NCI-H524 (cell line): ENCODE measurements around the gene STARD3NL.
"Not testable (repeated sequence)": the region's sequence is repeated elsewhere in the genome, so short reads cannot be mapped to it uniquely, and the experiment has no call there.

Experiments used
- DNase-seq, 2 experiments: peaks; one replicate each; lab custom pipeline; 2025; lab: John Stamatoyannopoulos, UW

The STARD3NL gene

GRCh38 chr7:38223306-38223705, 45.3 kb downstream of the STARD3NL start:
- no peak for DNase-seq

DNA sequence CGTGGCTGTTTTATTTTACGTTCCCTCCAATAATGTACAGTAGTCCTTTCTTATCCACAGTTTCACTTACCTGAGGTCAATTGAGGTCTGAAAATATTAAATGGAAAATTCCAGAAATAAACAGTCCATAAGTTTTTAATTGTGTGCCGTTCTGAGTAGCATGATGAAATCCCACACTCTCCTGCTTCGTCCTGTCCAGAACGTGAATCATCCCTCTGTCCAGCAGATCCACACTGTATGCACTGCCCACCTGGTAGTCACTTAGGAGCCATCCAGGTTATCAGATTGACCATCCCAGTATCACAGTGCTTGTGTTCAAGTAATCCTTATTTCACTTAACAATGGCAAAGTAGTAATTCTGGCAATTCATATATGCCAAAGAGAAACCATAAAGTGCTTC, 46.3 kb downstream of the STARD3NL start:
- no peak for DNase-seq

DNA sequence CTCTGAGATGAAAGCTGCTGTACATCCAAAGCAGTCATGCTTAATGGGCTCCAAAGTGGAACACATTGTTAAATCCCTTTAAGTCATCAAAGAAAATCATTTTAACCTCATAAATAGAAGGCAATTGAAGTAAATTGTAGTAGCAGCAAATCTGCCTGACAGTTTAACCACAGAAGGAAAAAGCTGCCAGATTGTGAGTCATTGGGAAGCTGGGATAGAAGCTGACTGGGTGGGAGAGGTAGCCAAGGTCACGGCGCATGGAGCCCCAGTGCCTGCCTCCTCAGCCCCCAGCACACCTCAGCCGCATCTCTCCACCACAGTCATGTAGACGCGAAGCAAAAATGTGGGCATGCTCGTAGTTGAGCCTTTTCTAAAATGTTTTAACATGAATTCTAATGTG, 51.3 kb downstream of the STARD3NL start:
- no peak for DNase-seq

DNA sequence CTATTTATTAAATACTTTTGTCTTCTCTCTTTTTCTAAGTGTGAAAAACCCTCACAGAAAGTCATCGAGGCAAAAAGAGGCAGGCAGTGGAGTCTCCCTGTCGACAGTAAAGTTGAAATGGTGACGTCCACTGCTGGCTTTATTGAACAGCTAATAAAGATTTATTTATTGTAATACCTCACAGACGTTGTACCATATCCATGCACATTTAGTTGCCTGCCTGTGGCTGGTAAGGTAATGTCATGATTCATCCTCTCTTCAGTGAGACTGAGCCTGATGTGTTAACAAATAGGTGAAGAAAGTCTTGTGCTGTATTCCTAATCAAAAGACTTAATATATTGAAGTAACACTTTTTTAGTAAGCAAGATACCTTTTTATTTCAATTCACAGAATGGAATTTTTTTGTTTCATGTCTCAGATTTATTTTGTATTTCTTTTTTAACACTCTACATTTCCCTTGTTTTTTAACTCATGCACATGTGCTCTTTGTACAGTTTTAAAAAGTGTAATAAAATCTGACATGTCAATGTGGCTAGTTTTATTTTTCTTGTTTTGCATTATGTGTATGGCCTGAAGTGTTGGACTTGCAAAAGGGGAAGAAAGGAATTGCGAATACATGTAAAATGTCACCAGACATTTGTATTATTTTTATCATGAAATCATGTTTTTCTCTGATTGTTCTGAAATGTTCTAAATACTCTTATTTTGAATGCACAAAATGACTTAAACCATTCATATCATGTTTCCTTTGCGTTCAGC, 52.0 kb downstream of the STARD3NL start:
- DNase-seq = no peak

GRCh38 chr7:38232502-38233366, 54.7 kb downstream of the STARD3NL start:
- DNase-seq = no peak

- DNase-seq = not testable (repeated sequence)
These were observed 56.7 kb downstream of the STARD3NL start for GRCh38 chr7:38234759-38235158.

- no peak for DNase-seq
These were observed 57.6 kb downstream of the STARD3NL start for GRCh38 chr7:38235606-38236005.

GRCh38 chr7:38239129-38239528, 61.1 kb downstream of the STARD3NL start:
- DNase-seq = not testable (repeated sequence)

- DNase-seq = no peak
These were observed 63.0 kb downstream of the STARD3NL start for GRCh38 chr7:38241071-38241470.

DNA sequence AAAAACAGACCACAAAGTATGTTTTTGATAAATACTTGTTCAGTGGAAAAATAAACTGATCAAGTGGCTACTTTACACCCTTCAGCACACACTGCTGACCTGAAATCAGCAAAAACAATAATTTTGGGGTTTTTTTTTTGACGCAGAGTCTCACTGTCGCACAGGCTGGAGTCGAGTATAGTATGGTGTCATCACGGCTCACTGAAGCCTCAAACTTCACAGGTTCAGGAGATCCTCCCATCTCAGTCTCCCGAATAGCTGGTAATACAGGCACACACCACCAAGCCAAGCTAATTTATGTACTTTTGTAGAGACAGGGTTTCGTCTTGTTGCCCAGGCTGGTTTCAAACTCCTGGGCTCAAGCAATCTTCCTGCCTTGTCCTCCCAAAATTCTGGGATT, 64.8 kb downstream of the STARD3NL start:
- no peak for DNase-seq

GRCh38 chr7:38243345-38243744, 65.3 kb downstream of the STARD3NL start:
- DNase-seq = not testable (repeated sequence)

DNA sequence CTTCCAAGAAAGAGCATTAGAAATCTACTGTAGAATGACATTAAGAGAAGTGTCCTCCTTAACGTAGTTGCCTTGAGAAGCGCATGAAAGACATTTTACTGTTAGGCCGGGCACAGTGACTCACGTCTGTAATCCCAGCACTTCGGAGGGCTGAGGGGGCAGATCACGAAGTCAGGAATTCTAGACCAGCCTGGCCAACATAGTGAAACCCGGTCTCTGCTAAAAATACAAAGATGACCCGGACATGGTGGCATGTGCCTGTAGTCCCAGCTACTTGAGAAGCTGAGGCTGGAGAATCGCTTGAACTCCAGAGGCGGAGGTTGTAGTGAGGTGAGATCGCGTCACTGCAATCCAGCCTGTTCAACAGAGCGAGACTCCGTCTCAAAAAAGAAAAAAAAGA, 66.5 kb downstream of the STARD3NL start:
- DNase-seq = no peak

GRCh38 chr7:38245409-38245977, 67.4 kb downstream of the STARD3NL start:
- DNase-seq = no peak

DNA sequence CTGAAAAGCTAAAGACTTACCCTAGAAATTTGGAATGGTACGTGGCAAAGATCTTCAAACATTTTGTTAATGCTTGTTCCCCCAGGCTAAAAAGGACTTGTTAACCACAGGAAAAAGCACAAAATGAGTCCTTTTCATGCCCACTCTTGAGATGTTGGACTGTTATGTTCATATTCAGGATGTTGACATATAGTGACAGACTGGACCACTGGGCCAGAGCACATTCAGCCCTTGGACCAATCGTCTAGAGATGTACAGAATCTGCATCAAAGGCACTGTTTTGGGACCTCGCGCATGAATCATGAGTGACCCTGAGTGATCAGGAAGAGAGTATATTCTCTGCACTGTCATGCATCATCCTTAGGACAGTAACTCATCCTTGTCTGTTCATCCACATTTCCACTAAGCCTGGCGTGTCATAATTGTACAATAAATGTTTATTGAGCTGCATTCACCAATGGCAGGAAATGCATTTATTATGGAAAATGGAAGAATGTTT, 70.1 kb downstream of the STARD3NL start:
- DNase-seq = no peak

DNA sequence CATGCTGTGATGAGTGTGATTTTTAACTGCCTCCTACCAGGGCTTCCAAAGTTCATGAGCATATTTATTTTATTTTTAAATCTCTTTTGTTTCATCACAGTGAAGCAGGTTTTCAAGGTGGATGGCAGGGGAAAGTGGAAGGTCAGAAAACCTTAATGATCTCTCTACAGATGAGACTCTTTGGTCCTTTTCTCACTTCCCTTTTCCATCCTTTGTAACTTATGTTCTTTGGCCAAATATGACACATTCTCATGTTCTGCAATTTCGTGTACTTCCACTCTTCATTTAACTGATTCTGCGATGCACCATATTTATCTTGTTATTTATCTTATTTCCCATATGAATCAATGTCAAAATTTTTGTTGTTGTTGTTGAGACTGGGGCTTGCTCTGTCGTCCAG, 71.8 kb downstream of the STARD3NL start:
- DNase-seq = not testable (repeated sequence)

DNA sequence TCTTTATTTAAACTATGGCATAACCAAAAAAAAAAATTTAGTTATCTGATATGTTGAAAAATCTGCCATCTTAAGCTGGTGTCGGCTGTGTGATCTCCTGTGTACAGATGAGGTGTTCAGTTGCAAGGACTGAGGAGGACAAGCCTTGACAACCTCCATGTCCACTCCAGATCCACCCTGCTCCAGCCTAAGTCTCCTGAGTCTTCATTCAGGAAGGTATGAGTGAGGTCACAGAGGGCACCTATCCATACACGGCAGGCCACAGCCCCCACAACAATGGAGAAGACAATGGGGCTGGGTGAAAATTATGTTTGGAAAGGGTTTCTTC, 79.3 kb downstream of the STARD3NL start:
- DNase-seq = no peak

DNA sequence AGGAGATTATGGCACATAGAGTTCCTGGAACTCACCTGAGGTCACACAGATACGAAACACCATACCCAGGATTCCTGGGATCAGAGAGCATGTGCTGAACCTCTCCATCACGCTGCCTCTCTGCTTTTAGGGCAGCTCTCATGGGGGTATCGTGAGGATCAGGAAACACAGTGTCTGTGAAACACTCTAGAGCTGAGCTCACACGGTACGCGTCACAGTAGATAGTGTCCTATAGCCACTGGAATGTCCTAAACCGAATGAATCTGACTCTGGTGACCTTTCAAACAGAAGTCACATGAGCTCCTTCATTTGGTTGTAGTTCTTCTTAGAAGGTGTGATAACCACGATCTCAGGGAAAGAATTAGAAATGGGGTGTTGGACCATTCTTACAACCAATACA, 81.1 kb downstream of the STARD3NL start:
- not testable (repeated sequence) for DNase-seq

DNA sequence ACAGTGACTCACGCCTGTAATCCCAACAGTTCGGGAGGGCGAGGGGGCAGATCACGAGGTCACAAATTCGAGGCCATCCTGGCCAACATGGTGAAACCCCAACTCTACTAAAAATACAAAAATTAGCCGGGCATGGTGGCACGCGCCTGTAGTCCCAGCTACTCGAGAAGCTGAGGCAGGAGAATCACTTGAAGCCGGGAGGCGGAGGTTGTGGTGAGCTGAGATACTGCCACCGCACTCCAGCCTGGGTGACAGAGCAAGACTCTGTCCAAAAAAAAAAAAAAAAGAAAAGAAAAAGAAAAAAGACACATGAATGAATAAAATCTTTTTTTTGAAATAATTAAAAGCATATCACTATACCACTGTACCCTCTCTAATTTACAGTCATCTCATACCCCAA, 83.6 kb downstream of the STARD3NL start:
- DNase-seq = not testable (repeated sequence)

DNA sequence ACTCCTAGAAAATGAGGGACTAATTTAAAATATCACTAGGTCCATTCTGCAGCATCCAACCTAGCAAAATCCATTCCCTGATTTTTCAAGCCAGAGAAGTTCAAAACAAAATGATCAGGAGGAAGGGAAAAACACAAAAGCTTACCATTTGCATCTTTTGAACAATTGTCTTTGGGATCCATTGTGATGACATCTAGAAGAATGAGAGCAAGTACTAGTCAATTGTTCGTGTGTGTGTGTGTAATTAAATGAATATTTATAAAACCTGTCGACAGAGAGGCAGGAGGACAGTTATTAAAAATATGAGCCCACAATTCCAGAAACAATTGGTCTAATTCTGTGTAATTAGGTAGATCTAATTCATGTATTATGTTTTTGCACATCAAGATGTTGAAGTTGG, 84.0 kb downstream of the STARD3NL start:
- DNase-seq = not testable (repeated sequence)

DNA sequence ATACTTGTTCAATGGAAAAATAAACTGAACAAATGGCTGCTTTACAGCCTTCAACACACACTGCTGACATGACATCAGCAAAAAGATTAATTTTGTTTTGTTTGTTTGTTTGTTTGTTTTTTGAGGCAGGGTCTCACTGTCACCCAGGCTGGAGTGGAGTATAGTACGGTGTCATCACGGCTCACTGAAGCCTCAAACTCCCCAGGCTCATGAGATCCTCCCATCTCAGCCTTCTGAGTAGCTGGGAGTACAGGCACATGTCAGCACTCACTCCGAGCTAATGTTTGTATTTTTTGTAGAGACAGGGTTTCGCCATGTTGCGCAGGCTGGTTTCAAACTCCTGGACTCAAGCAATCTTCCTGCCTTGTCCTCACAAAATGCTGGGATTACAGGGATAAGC, 84.5 kb downstream of the STARD3NL start:
- DNase-seq = no peak

- not testable (repeated sequence) for DNase-seq
These were observed 85.2 kb downstream of the STARD3NL start for GRCh38 chr7:38263274-38263673.

GRCh38 chr7:38264602-38265001, 86.6 kb downstream of the STARD3NL start:
- not testable (repeated sequence) for DNase-seq

GRCh38 chr7:38265958-38266357, 87.9 kb downstream of the STARD3NL start:
- DNase-seq = not testable (repeated sequence)
